Fibroblast of mammary gland (primary cell): Measurements from ENCODE around the gene GPRIN3.
A peak's percentile ranks its signal among the peaks of the same experiment; 100 is the strongest.
"Not testable (repeated sequence)": the region's sequence is repeated elsewhere in the genome, so short reads cannot be mapped to it uniquely, and the experiment has no call there.

Source experiments
- DNase-seq: peaks from one replicate; pipeline ENCODE4 v3.0.0-alpha.2; 2010; ENCODE audit warnings: low read depth
- H3K4me3 ChIP-seq: 2 replicates; pipeline ENCODE4 v1.5.1; 2011; ENCODE audit warnings: low read depth, mild to moderate bottlenecking, low read length, moderate library complexity; ENCODE audit not compliant: control insufficient read depth
- CTCF ChIP-seq: conservative IDR thresholded peaks from 2 replicates; pipeline ENCODE4 v1.5.1; 2011; ENCODE audit warnings: low read depth, low read length, inconsistent platforms; ENCODE audit not compliant: control insufficient read depth, insufficient read depth

GPRIN3 gene

GRCh38 chr4:89314291-89314690 is 6.7 kb upstream of the GPRIN3 start:
- no peak overlapping the region for H3K4me3 ChIP-seq
- DNase-seq = peak; percentile 10
- no peak for TF ChIP-seq CTCF

- DNase-seq = peak; percentile 16
- H3K4me3 ChIP-seq = no peak overlapping the region
- no peak for TF ChIP-seq CTCF
These were observed 4.5 kb upstream of the GPRIN3 start for GRCh38 chr4:89312066-89312465.

GRCh38 chr4:89311433-89311832 is 3.8 kb upstream of the GPRIN3 start:
- no peak overlapping the region for H3K4me3 ChIP-seq
- TF ChIP-seq CTCF = no peak
- DNase-seq = no peak

DNA sequence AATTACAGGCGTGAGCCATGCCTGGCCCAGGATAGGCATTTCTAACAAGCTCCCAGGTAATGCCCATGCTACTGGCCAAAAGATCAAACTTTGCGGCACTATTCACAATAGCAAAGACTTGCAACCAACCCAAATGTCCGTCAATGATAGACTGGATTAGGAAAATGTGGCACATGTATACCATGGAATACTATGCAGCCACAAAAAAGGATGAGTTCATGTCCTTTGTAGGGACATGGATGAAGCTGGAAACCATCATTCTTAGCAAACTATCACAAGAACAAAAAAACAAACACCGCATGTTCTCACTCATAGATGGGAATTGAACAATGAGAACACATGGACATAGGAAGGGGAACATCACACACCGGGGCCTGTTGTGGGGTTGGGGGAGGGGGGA is 1.6 kb upstream of the GPRIN3 start:
- not testable (repeated sequence) for DNase-seq, H3K4me3 ChIP-seq

DNA sequence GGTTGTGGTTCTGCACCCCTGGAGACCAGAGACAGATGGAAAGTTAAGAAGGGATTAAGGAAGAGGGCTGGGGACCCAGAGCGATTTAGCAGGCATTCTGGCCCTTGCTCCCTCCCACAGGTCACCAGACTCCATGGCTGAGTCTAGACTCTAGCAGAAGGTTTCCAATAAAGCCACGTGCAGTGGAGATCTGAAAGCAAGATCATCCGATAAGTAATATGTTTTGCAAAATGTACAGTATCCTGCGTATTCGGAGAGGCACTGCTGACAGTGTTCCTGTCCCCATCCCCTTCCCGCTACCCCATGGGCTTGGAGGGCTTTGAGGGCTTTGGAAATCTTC is 531 bp upstream of the GPRIN3 start:
- peak overlapping the region; percentile 12 for H3K4me3 ChIP-seq
- TF ChIP-seq CTCF = no peak
- no peak for DNase-seq

DNA sequence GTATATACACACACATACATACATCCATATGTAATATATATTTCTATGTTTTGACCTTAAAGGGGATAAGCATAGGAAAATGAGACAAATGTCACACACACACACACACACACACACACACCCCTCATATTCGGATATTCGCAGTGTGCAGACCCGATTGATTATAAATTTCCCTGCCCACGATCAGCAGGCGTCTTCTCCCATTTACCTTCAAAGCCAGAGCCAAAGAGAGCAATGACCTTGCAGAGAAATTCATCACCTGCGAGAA is 488 bp downstream of the GPRIN3 start:
- DNase-seq = no peak
- H3K4me3 ChIP-seq = peak overlapping the region; percentile 15
- no peak for TF ChIP-seq CTCF

GRCh38 chr4:89306486-89307177 is 968 bp downstream of the GPRIN3 start:
- no peak overlapping the region for H3K4me3 ChIP-seq
- DNase-seq = no peak
- no peak for TF ChIP-seq CTCF
